Effector CD8-positive, alpha-beta T cell (primary cell): ENCODE measurements around the gene ACOT9.
A peak's percentile ranks its signal among the peaks of the same experiment; 100 is the strongest.
"Not testable (repeated sequence)": the region's sequence is repeated elsewhere in the genome, so short reads cannot be mapped to it uniquely, and the experiment has no call there.

Experiments
- DNase-seq: peaks from one replicate; lab custom pipeline; 2025; lab: John Stamatoyannopoulos, UW
- total RNA-seq, 4 experiments: gene quantifications; one replicate each; lab custom pipeline; 2026; lab: John Stamatoyannopoulos, UW

The ACOT9 gene
- total RNA-seq, result 27.7 to 53.9 (median 48.4) reads per million in 4 experiments

GRCh38 chrX:23742697-23743622 lies at the start of gene ACOT9:
ACOT9 (minus strand) TSS chrX:23743276; CDS start chrX:23743144, 132 bp downstream.
- DNase-seq, result peak; percentile 46

GRCh38 chrX:23790155-23790497 lies 47.0 kb upstream of the ACOT9 start:
- DNase-seq, result no peak

GRCh38 chrX:23789386-23790154 lies 46.5 kb upstream of the ACOT9 start:
- no peak for DNase-seq

GRCh38 chrX:23788946-23789345 lies 45.9 kb upstream of the ACOT9 start:
- DNase-seq, result no peak

GRCh38 chrX:23788521-23788920 lies 45.4 kb upstream of the ACOT9 start:
- DNase-seq, result no peak

- DNase-seq, result no peak
Observed at GRCh38 chrX:23787745-23788118, 44.7 kb upstream of the ACOT9 start.

- no peak for DNase-seq
Observed at GRCh38 chrX:23786268-23786815, 43.3 kb upstream of the ACOT9 start.

GRCh38 chrX:23785580-23785979 lies 42.5 kb upstream of the ACOT9 start:
- no peak for DNase-seq

- DNase-seq, result no peak
Observed at GRCh38 chrX:23784470-23785331, 41.6 kb upstream of the ACOT9 start.

GRCh38 chrX:23783589-23784469 lies 40.8 kb upstream of the ACOT9 start:
- DNase-seq, result no peak

- peak; percentile 90 for DNase-seq
Observed at GRCh38 chrX:23782863-23783588, 40.0 kb upstream of the ACOT9 start, which contains the start of gene SAT1. SAT1 (plus strand) TSS chrX:23783173; CDS start chrX:23783352, 179 bp downstream.

GRCh38 chrX:23782455-23782854 lies 39.4 kb upstream of the ACOT9 start:
- no peak for DNase-seq

- DNase-seq, result no peak
Observed at GRCh38 chrX:23779025-23779424, 35.9 kb upstream of the ACOT9 start.

- DNase-seq, result no peak
Observed at GRCh38 chrX:23776363-23776762, 33.3 kb upstream of the ACOT9 start.

GRCh38 chrX:23773601-23774175 lies 30.6 kb upstream of the ACOT9 start:
- DNase-seq, result peak; percentile 0

- DNase-seq, result not testable (repeated sequence)
Observed at GRCh38 chrX:23771086-23771485, 28.0 kb upstream of the ACOT9 start.

- no peak for DNase-seq
Observed at GRCh38 chrX:23770142-23770541, 27.1 kb upstream of the ACOT9 start.

GRCh38 chrX:23766650-23767551 lies 23.8 kb upstream of the ACOT9 start:
- no peak for DNase-seq
